CD4-positive, alpha-beta T cell (primary cell): ENCODE data around the gene RXRA. TPM values are rescaled to one million over a fixed set of nuclear protein-coding genes. Genes with fewer than 3 reads are reported as not detected.
A peak's percentile ranks its signal among the peaks of the same experiment; 100 is the strongest.

Experiments
- ATAC-seq: fragments of 200-7000 bp; cut with Tn5 transposase; one replicate; pipeline ENCODE4 v1.10.0; 2022; ENCODE audit warnings: mild to moderate bottlenecking; ENCODE audit not compliant: poor library complexity
- CTCF ChIA-PET: fragments of 350-600 bp; sonication (Branson Sonifier 250); formaldehyde crosslinking; loops from one replicate; lab custom pipeline; 2021; ENCODE audit warnings: antibody characterized with exemption, inconsistent platforms; lab: Charles Lee
- POLR2A ChIA-PET: fragments of 350-600 bp; sonication (Branson Sonifier 250); formaldehyde crosslinking; loops from one replicate; lab custom pipeline; 2021; ENCODE audit warnings: antibody characterized with exemption, inconsistent platforms; lab: Charles Lee
- DNase-seq, 14 experiments: peaks; one replicate each; pipeline ENCODE4 v3.0.0-alpha.2; 2013 to 2020; ENCODE audit warnings: mixed read lengths in 2 of 14
- H3K27ac ChIP-seq, 2 donors: one replicate each; pipeline versions ENCODE4 v1.5.1 to v1.7.0; 2013; ENCODE audit warnings: low read length in 2 of 2, low read depth in 1 of 2, mild to moderate bottlenecking in 1 of 2
- H3K27me3 ChIP-seq, 2 experiments: 1 replicate in 1 of 2; 2 replicates in 1 of 2; pipeline versions ENCODE4 v1.6.1 to v1.7.0; 2013; ENCODE audit warnings: low read length in 2 of 2, control low read depth in 1 of 2, mild to moderate bottlenecking in 1 of 2, moderate library complexity in 1 of 2; ENCODE audit not compliant: insufficient read depth in 2 of 2, control insufficient read depth in 1 of 2
- H3K36me3 ChIP-seq: one replicate; pipeline ENCODE4 v1.6.1; 2013; ENCODE audit warnings: low read length, control low read depth; ENCODE audit not compliant: insufficient read depth
- H3K4me1 ChIP-seq: one replicate; pipeline ENCODE4 v1.6.1; 2013; ENCODE audit warnings: low read length, control low read depth; ENCODE audit not compliant: insufficient read depth
- H3K4me3 ChIP-seq: one replicate; pipeline ENCODE4 v1.5.1; 2013; ENCODE audit warnings: mild to moderate bottlenecking, low read length, moderate library complexity
- H3K9me3 ChIP-seq, 2 experiments: 1 replicate in 1 of 2; 2 replicates in 1 of 2; pipeline versions ENCODE4 v1.6.1 to v1.7.0; 2013; ENCODE audit warnings: low read length in 2 of 2, mild to moderate bottlenecking in 2 of 2, control low read depth in 1 of 2, moderate library complexity in 1 of 2; ENCODE audit not compliant: control insufficient read depth in 1 of 2, insufficient read depth in 1 of 2
- H3K27ac Mint-ChIP-seq: one replicate; pipeline ENCODE4 v1.8.0; 2020; ENCODE audit warnings: mixed read lengths
- H3K27me3 Mint-ChIP-seq: one replicate; pipeline ENCODE4 v1.8.0; 2021; ENCODE audit warnings: mixed read lengths
- H3K36me3 Mint-ChIP-seq: one replicate; pipeline ENCODE4 v1.8.0; 2021; ENCODE audit warnings: low read depth, mixed read lengths
- H3K4me1 Mint-ChIP-seq: one replicate; pipeline ENCODE4 v1.8.0; 2021; ENCODE audit warnings: low read depth, mixed read lengths
- H3K4me3 Mint-ChIP-seq: one replicate; pipeline ENCODE4 v1.8.0; 2020; ENCODE audit warnings: mild to moderate bottlenecking, mixed read lengths
- H3K9me3 Mint-ChIP-seq: one replicate; pipeline ENCODE4 v1.8.0; 2020; ENCODE audit warnings: mixed read lengths
- intact Hi-C, 2 experiments: fragments of 100-400 bp; cut with DNase I in 1 of 2; cut with micrococcal nuclease in 1 of 2; formaldehyde crosslinking; loops; one replicate each; pipeline versions ENCODE4 v1.15.1 to v1.9.0; 2023 to 2025; cut with DNase I, micrococcal nuclease
- microRNA-seq: library from miRNA; unstranded; fragments of <30 nt; microRNA quantifications from one replicate; pipeline ENCODE4 v1.2.0, GENCODE V29; 2021; ENCODE audit warnings: borderline microRNAs expressed, borderline replicate concordance
- total RNA-seq, 174 experiments: library from RNA in 2 of 174; stranded (reverse) in 2 of 174; gene quantifications; one replicate each; pipeline ENCODE4 v1.2.3 and lab custom pipeline; 2021 to 2026
- TF ChIP-seq, protein P1 (sequence below): fragments of 200-600 bp; IDR thresholded peaks from one replicate; pipeline ENCODE4 v1.8.0; 2022; ENCODE audit warnings: antibody characterized with exemption, mild to moderate bottlenecking

RXRA gene
- total RNA-seq, 2 experiments from 2014 or later = 7.3 to 8.4 TPM

DNA sequence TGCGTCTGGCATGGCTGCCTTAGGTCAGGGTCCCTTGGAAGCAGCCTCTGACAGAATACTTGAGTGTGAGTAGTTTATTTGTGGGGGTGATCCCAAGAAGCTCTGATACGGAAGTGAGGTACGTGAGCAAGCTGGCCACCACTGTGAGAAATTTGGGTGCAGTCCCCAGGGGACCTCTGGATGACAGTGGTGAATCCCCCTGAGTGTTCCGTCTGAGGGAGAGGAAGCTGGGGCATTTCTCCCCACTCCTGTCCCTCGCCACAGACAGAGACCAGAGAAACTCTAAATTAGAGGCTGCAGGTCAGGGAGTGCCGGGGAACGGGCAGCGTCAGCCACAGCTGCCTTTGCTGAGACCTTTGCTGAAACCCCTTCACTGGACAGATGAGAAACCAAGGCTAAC lies 159.4 kb downstream of the RXRA start:
- intact Hi-C loops = no loop called here
- POLR2A ChIA-PET = no interaction called here

DNA sequence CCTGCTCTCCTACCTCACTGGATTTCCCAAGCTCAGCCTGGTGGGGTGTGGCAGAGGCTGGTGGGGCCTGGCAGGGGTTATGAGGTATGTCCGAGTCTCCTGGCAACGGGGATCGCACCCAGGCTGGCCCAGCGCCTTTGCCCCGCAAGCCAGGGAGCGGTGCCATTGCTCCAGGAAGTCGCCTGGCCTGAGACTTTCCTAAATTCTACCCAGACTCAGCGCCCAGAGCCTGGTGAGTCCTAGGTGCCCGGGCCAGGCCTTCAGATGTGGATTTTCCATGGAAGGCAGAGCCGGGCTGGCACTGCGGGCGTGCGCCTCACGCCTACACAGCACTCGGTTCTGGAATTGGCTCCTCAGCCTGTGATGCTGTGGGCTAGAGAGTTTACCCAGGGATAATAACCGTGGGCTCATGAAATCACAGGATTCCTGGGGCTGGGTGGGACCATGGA lies 159.9 kb downstream of the RXRA start:
- POLR2A ChIA-PET = no interaction called here

More for the DNA sequence above, 159.4 kb downstream of the RXRA start:
- no peak overlapping the region for H3K4me3 Mint-ChIP-seq
- no peaks in the 10 kb centered on the region for H3K4me1 Mint-ChIP-seq
- CTCF ChIA-PET = no interaction called here
- no peaks in the 10 kb centered on the region for H3K36me3 Mint-ChIP-seq
- H3K27me3 Mint-ChIP-seq = no peaks in the 10 kb centered on the region
- no peak overlapping the region for H3K27ac Mint-ChIP-seq
- Histone ChIP-seq H3K4me3 (no peak overlapping the region), H3K4me1 (no peaks in the 10 kb centered on the region), H3K36me3 (no peaks in the 10 kb centered on the region), H3K27me3 (no peaks in the 10 kb centered on the region), H3K27ac (no peak overlapping the region), H3K9me3 (peaks cover 0 to 12% of the 10 kb centered on the region in 2 experiments)
- TF ChIP-seq, protein P1, sequence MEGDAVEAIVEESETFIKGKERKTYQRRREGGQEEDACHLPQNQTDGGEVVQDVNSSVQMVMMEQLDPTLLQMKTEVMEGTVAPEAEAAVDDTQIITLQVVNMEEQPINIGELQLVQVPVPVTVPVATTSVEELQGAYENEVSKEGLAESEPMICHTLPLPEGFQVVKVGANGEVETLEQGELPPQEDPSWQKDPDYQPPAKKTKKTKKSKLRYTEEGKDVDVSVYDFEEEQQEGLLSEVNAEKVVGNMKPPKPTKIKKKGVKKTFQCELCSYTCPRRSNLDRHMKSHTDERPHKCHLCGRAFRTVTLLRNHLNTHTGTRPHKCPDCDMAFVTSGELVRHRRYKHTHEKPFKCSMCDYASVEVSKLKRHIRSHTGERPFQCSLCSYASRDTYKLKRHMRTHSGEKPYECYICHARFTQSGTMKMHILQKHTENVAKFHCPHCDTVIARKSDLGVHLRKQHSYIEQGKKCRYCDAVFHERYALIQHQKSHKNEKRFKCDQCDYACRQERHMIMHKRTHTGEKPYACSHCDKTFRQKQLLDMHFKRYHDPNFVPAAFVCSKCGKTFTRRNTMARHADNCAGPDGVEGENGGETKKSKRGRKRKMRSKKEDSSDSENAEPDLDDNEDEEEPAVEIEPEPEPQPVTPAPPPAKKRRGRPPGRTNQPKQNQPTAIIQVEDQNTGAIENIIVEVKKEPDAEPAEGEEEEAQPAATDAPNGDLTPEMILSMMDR = no peak
- no peak for ATAC-seq
- no peaks in the 10 kb centered on the region for H3K9me3 Mint-ChIP-seq
- peak in 2 of 14 experiments; percentile 1 to 16 for DNase-seq

DNA sequence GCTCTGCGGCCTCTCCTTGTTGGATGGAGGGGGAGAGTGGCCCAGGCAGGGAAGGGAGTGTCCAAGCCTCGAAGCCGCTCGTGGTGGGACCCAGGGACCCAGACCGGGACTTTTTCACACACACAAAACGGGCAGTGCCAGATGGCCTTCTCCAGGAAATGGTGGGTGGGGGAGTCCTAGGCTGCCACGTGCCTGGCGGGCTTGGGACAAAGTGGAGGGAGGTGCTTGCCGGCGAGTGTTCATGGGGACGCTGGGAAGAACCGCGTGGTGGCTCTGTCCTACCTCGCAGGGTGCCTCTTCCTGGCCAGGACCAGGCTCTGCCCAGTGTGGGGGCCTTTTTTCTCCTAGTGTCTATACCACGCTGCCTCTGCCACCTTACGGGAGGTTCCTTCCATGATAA lies 160.3 kb downstream of the RXRA start:
- TF ChIP-seq, protein P1 = no peak
- no peaks in the 10 kb centered on the region for H3K4me1 Mint-ChIP-seq
- Histone ChIP-seq H3K4me1 (no peaks in the 10 kb centered on the region), H3K27me3 (no peaks in the 10 kb centered on the region), H3K4me3 (no peak overlapping the region), H3K36me3 (no peaks in the 10 kb centered on the region), H3K9me3 (peaks cover 0 to 12% of the 10 kb centered on the region in 2 experiments), H3K27ac (no peak overlapping the region)
- no peaks in the 10 kb centered on the region for H3K36me3 Mint-ChIP-seq
- H3K27ac Mint-ChIP-seq = no peak overlapping the region
- ChIA-PET CTCF (no interaction called here), POLR2A (interaction anchor here (1.2 kb wide), 1 partner anchor 30 kb away, joined by 3 read pairs; no protein-coding TSS in a partner anchor)
- H3K4me3 Mint-ChIP-seq = no peak overlapping the region
- no peaks in the 10 kb centered on the region for H3K27me3 Mint-ChIP-seq
- ATAC-seq (no peak), DNase-seq (peak in 1 of 14 experiments; percentile 28)
- no peaks in the 10 kb centered on the region for H3K9me3 Mint-ChIP-seq
- intact Hi-C loops = no loop called here

More for the DNA sequence above, 159.9 kb downstream of the RXRA start:
- Mint-ChIP-seq H3K4me3 (no peak overlapping the region), H3K27ac (no peak overlapping the region), H3K36me3 (no peaks in the 10 kb centered on the region), H3K27me3 (no peaks in the 10 kb centered on the region), H3K4me1 (no peaks in the 10 kb centered on the region), H3K9me3 (no peaks in the 10 kb centered on the region)
- DNase-seq = peak in 1 of 14 experiments; percentile 2
- TF ChIP-seq, protein P1 = no peak
- H3K27me3 ChIP-seq = no peaks in the 10 kb centered on the region
- no peak overlapping the region for H3K27ac ChIP-seq
- H3K4me3 ChIP-seq = no peak overlapping the region
- CTCF ChIA-PET = no interaction called here
- H3K4me1 ChIP-seq = no peaks in the 10 kb centered on the region
- ATAC-seq = no peak
- no peaks in the 10 kb centered on the region for H3K36me3 ChIP-seq
- peaks cover 0 to 12% of the 10 kb centered on the region in 2 experiments for H3K9me3 ChIP-seq
- intact Hi-C loops = no loop called here

Small RNAs within 50 kb of the gene (microRNA-seq; reads per million reads assigned to microRNA genes)
- not detected for gene MIR4669

Other genes starting within 250 kb of the RXRA start
- gene WDR5, start 190.4 kb upstream of the RXRA start, total RNA-seq = 10 to 100 TPM; 14.9 to 16.9 TPM
- 10 to 100 TPM; 46.6 to 74.5 TPM for gene RNU6ATAC, start 161.9 kb upstream of the RXRA start, total RNA-seq